Progenitor cell of endocrine pancreas (in vitro differentiated cells): ENCODE measurements around the gene SLC10A7. TPM values are rescaled to one million over a fixed set of nuclear protein-coding genes. Genes with fewer than 3 reads are reported as not detected.

Experiments
- DNase-seq: peaks from one replicate; pipeline ENCODE4 v3.0.0; 2021; ENCODE audit warnings: low spot score; ENCODE audit not compliant: unreplicated experiment
- H3K27ac Mint-ChIP-seq: 2 replicates; pipeline ENCODE4 v1.8.0; 2021; ENCODE audit warnings: mild to moderate bottlenecking, moderate library complexity, mixed read lengths
- H3K27me3 Mint-ChIP-seq: 2 replicates; pipeline ENCODE4 v1.8.0; 2021; ENCODE audit warnings: mixed read lengths
- H3K36me3 Mint-ChIP-seq: 2 replicates; pipeline ENCODE4 v1.8.0; 2022; ENCODE audit warnings: mixed read lengths; ENCODE audit not compliant: insufficient read depth
- H3K4me1 Mint-ChIP-seq: 2 replicates; pipeline ENCODE4 v1.8.0; 2021; ENCODE audit warnings: low read depth, mixed read lengths
- H3K4me3 Mint-ChIP-seq: 2 replicates; pipeline ENCODE4 v1.8.0; 2021; ENCODE audit warnings: low read depth, mild to moderate bottlenecking, moderate library complexity, mixed read lengths
- H3K9me3 Mint-ChIP-seq: 2 replicates; pipeline ENCODE4 v1.8.0; 2021; ENCODE audit warnings: low read depth, mixed read lengths
- total RNA-seq: library from RNA; stranded (reverse); gene quantifications from 2 replicates; pipeline ENCODE4 v1.2.1, GENCODE V29; 2021
- TF ChIP-seq, protein P1 (sequence below): fragments of 200-600 bp; sonication (generic); IDR thresholded peaks from one replicate; pipeline ENCODE4 v1.5.0; 2021; ENCODE audit warnings: antibody characterized with exemption, mild to moderate bottlenecking; ENCODE audit not compliant: unreplicated experiment

SLC10A7 gene
- total RNA-seq, 1 donor from 2014 or later = 14.1 TPM

DNA sequence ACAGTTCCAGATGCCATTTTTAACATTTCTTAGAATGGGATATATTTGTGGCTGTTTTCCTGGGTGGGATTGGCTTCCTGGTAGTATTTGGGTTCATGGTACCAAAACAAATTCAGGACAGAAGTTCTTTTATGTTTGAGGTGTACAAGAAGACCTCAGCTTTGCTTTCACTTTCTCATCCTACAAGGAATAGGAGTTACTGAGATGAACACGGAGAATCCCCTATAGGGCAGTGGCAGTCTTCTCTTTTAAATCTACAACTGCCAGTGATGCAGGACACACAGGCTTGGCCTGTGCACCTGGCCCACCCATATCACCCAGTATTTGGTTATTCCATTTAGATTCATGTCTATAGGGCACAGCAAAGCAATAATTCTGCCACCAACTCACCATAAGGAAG, 35.2 kb downstream of the SLC10A7 start:
- Mint-ChIP-seq H3K4me1 (no peaks in the 10 kb centered on the region), H3K36me3 (peaks cover 5% of the 10 kb centered on the region), H3K9me3 (peaks cover 15% of the 10 kb centered on the region), H3K27me3 (no peaks in the 10 kb centered on the region), H3K27ac (no peak overlapping the region), H3K4me3 (no peak overlapping the region)
- TF ChIP-seq, protein P1, sequence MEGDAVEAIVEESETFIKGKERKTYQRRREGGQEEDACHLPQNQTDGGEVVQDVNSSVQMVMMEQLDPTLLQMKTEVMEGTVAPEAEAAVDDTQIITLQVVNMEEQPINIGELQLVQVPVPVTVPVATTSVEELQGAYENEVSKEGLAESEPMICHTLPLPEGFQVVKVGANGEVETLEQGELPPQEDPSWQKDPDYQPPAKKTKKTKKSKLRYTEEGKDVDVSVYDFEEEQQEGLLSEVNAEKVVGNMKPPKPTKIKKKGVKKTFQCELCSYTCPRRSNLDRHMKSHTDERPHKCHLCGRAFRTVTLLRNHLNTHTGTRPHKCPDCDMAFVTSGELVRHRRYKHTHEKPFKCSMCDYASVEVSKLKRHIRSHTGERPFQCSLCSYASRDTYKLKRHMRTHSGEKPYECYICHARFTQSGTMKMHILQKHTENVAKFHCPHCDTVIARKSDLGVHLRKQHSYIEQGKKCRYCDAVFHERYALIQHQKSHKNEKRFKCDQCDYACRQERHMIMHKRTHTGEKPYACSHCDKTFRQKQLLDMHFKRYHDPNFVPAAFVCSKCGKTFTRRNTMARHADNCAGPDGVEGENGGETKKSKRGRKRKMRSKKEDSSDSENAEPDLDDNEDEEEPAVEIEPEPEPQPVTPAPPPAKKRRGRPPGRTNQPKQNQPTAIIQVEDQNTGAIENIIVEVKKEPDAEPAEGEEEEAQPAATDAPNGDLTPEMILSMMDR = no peak
- no peak for DNase-seq

DNA sequence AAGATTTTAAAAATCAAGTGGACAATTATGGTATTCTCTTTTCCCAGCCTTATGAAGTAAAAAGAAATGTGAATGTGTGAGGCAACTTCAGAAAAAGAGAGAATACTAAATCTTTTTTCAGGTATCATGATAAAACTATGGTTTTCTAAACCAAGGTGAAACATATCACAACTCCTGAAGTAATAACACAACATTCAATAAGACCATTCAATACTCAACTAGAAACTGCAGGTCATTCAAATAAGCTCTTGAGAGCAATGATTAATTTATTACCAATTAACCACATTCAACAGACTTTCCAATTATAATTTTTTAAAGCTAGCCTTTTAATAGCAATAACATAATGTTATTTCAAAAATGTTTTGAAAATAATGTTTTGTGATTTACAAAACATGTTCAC, 35.8 kb downstream of the SLC10A7 start:
- Mint-ChIP-seq H3K27me3 (no peaks in the 10 kb centered on the region), H3K4me1 (no peaks in the 10 kb centered on the region), H3K4me3 (no peak overlapping the region), H3K36me3 (peaks cover 2% of the 10 kb centered on the region), H3K27ac (no peak overlapping the region), H3K9me3 (peaks cover 15% of the 10 kb centered on the region)
- TF ChIP-seq, protein P1 = no peak
- no peak for DNase-seq

DNA sequence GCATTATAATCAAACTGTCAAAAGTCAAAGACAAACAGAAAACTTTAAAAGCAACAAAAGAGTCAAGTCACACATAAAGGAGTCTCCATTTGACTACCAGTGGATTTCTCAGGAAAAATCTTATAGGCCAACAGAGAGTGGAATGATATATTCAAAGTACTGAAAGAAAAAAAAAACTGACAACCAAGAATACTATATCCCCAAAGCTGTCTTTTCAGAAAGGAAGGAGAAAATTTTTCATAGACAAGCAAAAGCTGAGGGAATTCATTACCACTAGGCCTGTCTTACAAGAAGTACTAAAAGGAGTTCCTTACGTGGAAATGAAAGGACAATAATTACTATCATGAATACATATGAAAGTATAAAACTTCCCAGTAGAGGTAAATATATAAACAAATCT, 39.0 kb downstream of the SLC10A7 start:
- Mint-ChIP-seq H3K4me1 (no peaks in the 10 kb centered on the region), H3K9me3 (peaks cover 15% of the 10 kb centered on the region), H3K27me3 (no peaks in the 10 kb centered on the region), H3K27ac (no peak overlapping the region), H3K36me3 (peaks cover 2% of the 10 kb centered on the region), H3K4me3 (no peak overlapping the region)
- DNase-seq = no peak
- TF ChIP-seq, protein P1 = no peak

DNA sequence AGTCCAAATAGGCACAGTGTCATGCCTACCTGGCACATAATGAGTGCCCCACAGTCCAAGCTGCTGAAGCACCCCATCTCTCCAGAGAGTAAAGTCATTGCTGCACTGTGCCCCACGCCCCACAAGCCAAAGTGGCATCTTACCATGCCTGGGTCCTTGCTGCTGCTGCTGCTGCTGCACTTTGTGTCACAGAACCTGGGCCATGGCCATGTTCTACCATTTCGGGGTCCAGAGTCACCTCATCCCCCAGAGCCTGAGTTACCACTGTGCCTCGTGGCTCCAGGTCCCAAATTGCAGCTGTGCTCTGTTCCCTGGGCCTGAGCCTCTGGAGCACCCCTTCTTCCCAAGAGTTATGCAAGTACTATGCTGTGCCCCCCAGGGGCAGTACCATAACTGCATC, 40.5 kb downstream of the SLC10A7 start:
- no peaks in the 10 kb centered on the region for H3K27me3 Mint-ChIP-seq
- peaks cover 2% of the 10 kb centered on the region for H3K36me3 Mint-ChIP-seq
- H3K4me3 Mint-ChIP-seq = no peak overlapping the region
- H3K27ac Mint-ChIP-seq = no peak overlapping the region
- H3K9me3 Mint-ChIP-seq = peaks cover 15% of the 10 kb centered on the region
- TF ChIP-seq, protein P1 = no peak
- no peak for DNase-seq
- H3K4me1 Mint-ChIP-seq = no peaks in the 10 kb centered on the region

DNA sequence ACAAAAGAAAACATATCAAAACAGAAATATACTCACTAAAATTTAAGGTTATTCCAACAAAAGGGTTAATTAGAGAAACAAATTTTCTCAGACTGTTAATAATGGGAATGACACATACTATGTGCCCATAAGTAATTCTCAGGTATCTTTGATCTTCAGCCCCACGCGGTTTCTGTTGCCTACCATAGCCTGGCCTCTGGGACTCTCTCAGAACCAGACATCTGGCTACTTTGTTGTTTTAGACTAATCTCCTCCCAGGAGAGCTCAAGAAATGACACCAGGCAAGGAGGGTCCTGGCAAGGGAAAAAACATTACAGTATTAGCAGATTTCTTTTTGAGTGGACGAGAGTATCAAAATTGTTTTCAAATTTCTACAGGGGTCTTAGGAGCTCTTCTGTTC, 43.7 kb downstream of the SLC10A7 start:
- Mint-ChIP-seq H3K27me3 (no peaks in the 10 kb centered on the region), H3K4me3 (no peak overlapping the region), H3K9me3 (peaks cover 9% of the 10 kb centered on the region), H3K36me3 (peaks cover 2% of the 10 kb centered on the region), H3K4me1 (no peaks in the 10 kb centered on the region), H3K27ac (no peak overlapping the region)
- no peak for DNase-seq
- TF ChIP-seq, protein P1 = no peak
